Endothelial cell of umbilical vein (primary cell): ENCODE measurements around the gene INS.

Source experiments
- CTCF ChIP-seq, 2 donors: IDR thresholded peaks; 1 replicate in 1 of 2; 2 replicates in 1 of 2; pipeline ENCODE4 v1.5.1; 2011; ENCODE audit warnings: low read length in 2 of 2, mild to moderate bottlenecking in 2 of 2, moderate library complexity in 2 of 2, control low read depth in 1 of 2, inconsistent platforms in 1 of 2, low read depth in 1 of 2; ENCODE audit not compliant: insufficient read depth in 1 of 2; ENCODE audit errors: extremely low read depth in 1 of 2
- EZH2 ChIP-seq: IDR thresholded peaks from 2 replicates; pipeline ENCODE4 v1.6.1; 2012; ENCODE audit warnings: borderline replicate concordance, low read depth, mild to moderate bottlenecking, moderate library complexity, low read length, inconsistent platforms; ENCODE audit not compliant: severe bottlenecking
- JUN ChIP-seq: IDR thresholded peaks from 2 replicates; pipeline ENCODE4 v1.6.1; 2011; ENCODE audit warnings: borderline replicate concordance, low read depth; ENCODE audit not compliant: insufficient read length, insufficient read depth
- MYC ChIP-seq: IDR thresholded peaks from one replicate; pipeline ENCODE4 v1.6.1; 2011; ENCODE audit warnings: mild to moderate bottlenecking, low read depth, low read length
- POLR2A ChIP-seq: IDR thresholded peaks from 2 replicates; pipeline ENCODE4 v1.6.1; 2012; ENCODE audit warnings: low read depth, mild to moderate bottlenecking, control low read depth, low read length
- POLR2AphosphoS5 ChIP-seq: IDR thresholded peaks from 2 replicates; pipeline ENCODE4 v1.6.1; 2012; ENCODE audit warnings: low read depth, mild to moderate bottlenecking, control low read depth, low read length, moderate library complexity; ENCODE audit not compliant: insufficient read depth
- TF ChIP-seq, protein P1 (sequence below): IDR thresholded peaks from 2 replicates; pipeline ENCODE4 v1.6.1; 2011; ENCODE audit not compliant: insufficient read depth, insufficient read length

- TF ChIP-seq CTCF (IDR thresholded peaks at IDR 0.05; ENCODE audit: extremely low read depth in 1 of 2, insufficient read depth in 1 of 2, low read depth in 1 of 2, low read length in 2 of 2): no peak
- TF ChIP-seq, protein P1, sequence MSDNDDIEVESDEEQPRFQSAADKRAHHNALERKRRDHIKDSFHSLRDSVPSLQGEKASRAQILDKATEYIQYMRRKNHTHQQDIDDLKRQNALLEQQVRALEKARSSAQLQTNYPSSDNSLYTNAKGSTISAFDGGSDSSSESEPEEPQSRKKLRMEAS: no peak
- no peak for TF ChIP-seq EZH2
- TF ChIP-seq POLR2A: no peak
- TF ChIP-seq POLR2AphosphoS5: no peak
- TF ChIP-seq MYC: no peak
- TF ChIP-seq JUN: no peak
Observed at GRCh38 chr11:2210366-2211112, 49.5 kb upstream of the INS start.
